GM12873 (cell line): ENCODE measurements around the gene GAP43.

Experiments
- CTCF ChIP-seq: IDR thresholded peaks from 2 replicates; pipeline ENCODE4 v1.5.1; 2012; ENCODE audit warnings: low read depth, mild to moderate bottlenecking, moderate library complexity, low read length, control low read depth; ENCODE audit not compliant: insufficient read depth; ENCODE audit errors: missing control alignments

The GAP43 gene

GRCh38 chr3:115652738-115653137 lies 29.4 kb downstream of the GAP43 start:
- TF ChIP-seq CTCF: no peak

GRCh38 chr3:115655761-115656282 lies 32.5 kb downstream of the GAP43 start:
- TF ChIP-seq CTCF: no peak

GRCh38 chr3:115657168-115657567 lies 33.9 kb downstream of the GAP43 start:
- peak; percentile 15 for TF ChIP-seq CTCF

GRCh38 chr3:115658032-115658336 lies 34.7 kb downstream of the GAP43 start:
- no peak for TF ChIP-seq CTCF

- no peak for TF ChIP-seq CTCF
These were observed 35.2 kb downstream of the GAP43 start for GRCh38 chr3:115658337-115659181.

- TF ChIP-seq CTCF: no peak
These were observed 36.2 kb downstream of the GAP43 start for GRCh38 chr3:115659253-115660220.
